ENCODE measurements around the gene ATP6V0D1. TPM values are rescaled to one million over a fixed set of nuclear protein-coding genes. Genes with fewer than 3 reads are reported as not detected.

ATP6V0D1 gene
- total RNA-seq, 3 donors from 2014 or later, result 101 to 122 (median 104) TPM

DNA sequence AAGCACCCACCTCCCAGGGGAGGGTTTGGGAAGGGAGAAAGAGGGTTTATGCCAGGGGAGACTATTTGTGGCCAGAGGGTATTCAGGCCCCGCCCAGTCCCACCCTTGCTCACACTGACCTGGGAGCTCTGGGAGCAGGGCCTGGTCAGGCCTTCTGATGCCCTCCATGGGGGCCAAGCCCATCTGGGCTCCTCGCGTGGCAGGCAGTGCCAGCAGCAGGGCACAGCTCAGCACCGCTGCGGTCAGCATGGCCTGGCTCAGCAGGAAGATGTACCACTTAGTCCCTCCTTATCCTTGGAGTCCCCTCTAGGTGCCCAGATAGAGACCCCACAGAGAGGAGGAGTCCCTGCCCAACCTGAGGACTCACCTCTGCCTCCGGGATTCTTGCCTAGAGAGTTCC, 2.2 kb upstream of the ATP6V0D1 start, which contains the start of gene AGRP:
AGRP (minus strand) TSS at position 398 of the 400 bp plus-strand sequence; CDS start at position 249, 149 bp downstream.
- Histone ChIP-seq H3K27ac (peak within 1 kb of the TSS; percentile 96 to 98), H3K27me3 (no peaks in the 10 kb centered on the region), H3K4me3 (peak within 1 kb of the TSS in 2 of 3 donors; percentile 81 to 85), H3K4me1 (peaks cover 9 to 11% of the 10 kb centered on the region in 2 donors), H3K9me3 (no peaks in the 10 kb centered on the region), H3K36me3 (no peaks in the 10 kb centered on the region)
- intact Hi-C loops (cut with DNase I; ENCODE audit: low total_unique reads), result no loop called here
- TF ChIP-seq POLR2AphosphoS5 (IDR thresholded peaks at IDR 0.05) (no peak), POLR2A (IDR thresholded peaks at IDR 0.05) (no peak)
- TF ChIP-seq, protein P1, sequence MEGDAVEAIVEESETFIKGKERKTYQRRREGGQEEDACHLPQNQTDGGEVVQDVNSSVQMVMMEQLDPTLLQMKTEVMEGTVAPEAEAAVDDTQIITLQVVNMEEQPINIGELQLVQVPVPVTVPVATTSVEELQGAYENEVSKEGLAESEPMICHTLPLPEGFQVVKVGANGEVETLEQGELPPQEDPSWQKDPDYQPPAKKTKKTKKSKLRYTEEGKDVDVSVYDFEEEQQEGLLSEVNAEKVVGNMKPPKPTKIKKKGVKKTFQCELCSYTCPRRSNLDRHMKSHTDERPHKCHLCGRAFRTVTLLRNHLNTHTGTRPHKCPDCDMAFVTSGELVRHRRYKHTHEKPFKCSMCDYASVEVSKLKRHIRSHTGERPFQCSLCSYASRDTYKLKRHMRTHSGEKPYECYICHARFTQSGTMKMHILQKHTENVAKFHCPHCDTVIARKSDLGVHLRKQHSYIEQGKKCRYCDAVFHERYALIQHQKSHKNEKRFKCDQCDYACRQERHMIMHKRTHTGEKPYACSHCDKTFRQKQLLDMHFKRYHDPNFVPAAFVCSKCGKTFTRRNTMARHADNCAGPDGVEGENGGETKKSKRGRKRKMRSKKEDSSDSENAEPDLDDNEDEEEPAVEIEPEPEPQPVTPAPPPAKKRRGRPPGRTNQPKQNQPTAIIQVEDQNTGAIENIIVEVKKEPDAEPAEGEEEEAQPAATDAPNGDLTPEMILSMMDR (IDR thresholded peaks at IDR 0.05), result no peak
- DNase-seq (ENCODE audit: low spot score in 2 of 2), result no peak

DNA sequence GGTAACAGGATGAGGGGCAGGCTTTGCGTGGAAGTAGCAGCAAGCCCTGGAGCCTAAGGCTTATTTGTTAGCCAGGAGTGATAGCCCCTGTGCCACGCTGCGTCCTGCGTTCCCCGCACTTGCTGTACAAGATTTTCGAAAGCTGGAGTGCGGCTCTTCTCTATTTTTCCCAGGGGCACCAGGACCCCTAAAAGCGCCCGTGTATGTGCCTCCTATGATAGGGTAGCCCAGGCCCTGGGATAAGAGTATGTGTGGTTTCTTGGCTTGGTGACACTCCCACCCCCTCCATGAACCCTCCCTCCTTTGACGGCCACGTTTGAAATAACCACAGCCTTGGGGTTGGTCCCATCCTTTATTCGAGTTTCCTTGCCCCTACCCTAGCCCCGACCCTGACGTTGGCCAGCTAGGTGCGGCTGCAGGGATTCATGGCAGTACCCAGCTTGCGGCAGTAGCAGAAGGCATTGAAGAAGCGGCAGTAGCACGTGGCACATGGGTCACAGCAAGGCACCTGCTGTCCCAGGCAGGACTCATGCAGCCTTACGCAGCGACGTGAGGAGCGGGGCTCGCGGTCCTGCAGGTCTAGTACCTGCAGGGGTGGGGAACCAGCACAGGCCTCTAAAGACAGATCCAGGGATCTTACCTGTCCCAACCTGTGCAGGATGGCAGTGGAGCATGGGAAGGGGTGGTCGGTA, 1.4 kb upstream of the ATP6V0D1 start:
- no peaks in the 10 kb centered on the region for H3K27me3 ChIP-seq
- no peaks in the 10 kb centered on the region for H3K9me3 ChIP-seq
- H3K4me1 ChIP-seq, result peaks cover 9 to 11% of the 10 kb centered on the region in 2 donors
- peak overlapping the region; percentile 96 to 98 for H3K27ac ChIP-seq
- H3K4me3 ChIP-seq, result peak overlapping the region; percentile 81 to 85 (median 81)
- no peak for DNase-seq (ENCODE audit: low spot score in 2 of 2)
- no peaks in the 10 kb centered on the region for H3K36me3 ChIP-seq
- intact Hi-C loops (cut with DNase I; ENCODE audit: low total_unique reads), result no loop called here
- TF ChIP-seq POLR2AphosphoS5 (IDR thresholded peaks at IDR 0.05), result no peak
- no peak for TF ChIP-seq POLR2A (IDR thresholded peaks at IDR 0.05)
- TF ChIP-seq, protein P1 (IDR thresholded peaks at IDR 0.05), result no peak

DNA sequence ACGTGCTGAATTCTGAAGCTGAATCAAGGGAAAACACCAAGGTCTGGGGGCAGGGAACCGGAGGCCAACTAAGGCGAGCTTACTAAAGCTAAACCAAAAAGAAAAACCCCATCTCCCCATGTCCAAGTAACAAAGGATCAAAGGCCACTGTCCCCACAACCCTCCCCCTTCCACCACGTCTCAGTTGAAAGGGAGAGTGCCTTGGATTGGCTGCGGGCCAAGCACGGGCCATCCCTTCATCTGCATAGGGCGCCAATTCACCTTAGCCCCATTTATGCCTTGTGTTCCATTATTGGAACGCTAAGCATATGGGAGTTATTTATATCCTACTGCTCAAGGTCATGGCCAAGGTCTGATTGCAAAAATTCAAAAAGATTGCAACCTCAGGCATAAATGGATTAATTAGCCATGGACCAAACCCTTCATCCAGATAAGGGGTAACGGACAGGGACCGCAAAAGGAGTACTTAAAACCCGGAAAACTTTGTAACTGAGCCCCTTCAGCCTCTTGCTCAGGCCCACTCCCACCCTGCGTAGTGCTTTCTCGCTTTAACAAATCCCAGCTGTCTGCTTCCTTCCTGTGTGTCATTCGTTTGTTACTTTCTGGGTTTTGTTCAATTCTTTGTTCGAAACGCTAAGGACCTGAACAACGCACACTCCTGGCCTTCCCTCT, 740 bp upstream of the ATP6V0D1 start:
- peaks cover 9 to 11% of the 10 kb centered on the region in 2 donors for H3K4me1 ChIP-seq
- H3K36me3 ChIP-seq, result no peaks in the 10 kb centered on the region
- H3K4me3 ChIP-seq, result peak overlapping the region; percentile 81 to 85 (median 81)
- no peaks in the 10 kb centered on the region for H3K27me3 ChIP-seq
- DNase-seq (ENCODE audit: low spot score in 2 of 2), result peak in 1 of 2 donors; percentile 53
- H3K27ac ChIP-seq, result peak overlapping the region; percentile 96 to 98
- H3K9me3 ChIP-seq, result no peaks in the 10 kb centered on the region
- no peak for TF ChIP-seq POLR2AphosphoS5 (IDR thresholded peaks at IDR 0.05)
- TF ChIP-seq, protein P1 (IDR thresholded peaks at IDR 0.05), result no peak
- TF ChIP-seq POLR2A (IDR thresholded peaks at IDR 0.05), result no peak
- intact Hi-C loops (cut with DNase I; ENCODE audit: low total_unique reads), result no loop called here

DNA sequence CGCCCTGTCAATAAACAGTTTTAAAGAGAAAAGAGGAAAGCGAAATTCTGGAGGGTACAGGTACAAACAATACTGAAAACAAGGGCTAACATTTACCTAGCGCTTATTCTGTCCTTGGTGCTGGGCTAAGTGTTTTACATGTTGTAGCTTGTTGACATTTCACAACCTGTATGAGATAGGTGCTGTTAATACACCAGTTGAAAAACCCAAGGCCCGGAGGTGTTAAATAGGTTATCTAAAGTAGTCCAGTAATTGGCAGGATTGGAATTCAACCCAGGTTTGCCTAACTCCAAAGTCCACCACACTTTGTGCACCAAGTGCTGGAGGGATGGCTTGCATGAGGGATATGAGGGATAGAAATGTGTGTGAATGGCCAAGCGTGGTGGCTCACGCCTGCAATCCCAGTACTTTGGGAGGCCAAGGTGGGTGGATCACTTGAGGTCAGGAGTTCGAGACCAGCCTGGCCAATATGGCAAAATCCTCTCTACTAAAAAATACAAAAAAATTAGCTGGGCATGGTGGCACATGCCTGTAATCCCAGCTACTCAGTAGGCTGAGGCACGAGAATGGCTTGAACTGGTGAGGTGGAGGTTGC, 2.9 kb downstream of the ATP6V0D1 start:
- Histone ChIP-seq H3K4me3 (no peak overlapping the region), H3K9me3 (no peaks in the 10 kb centered on the region), H3K27ac (no peak overlapping the region), H3K36me3 (no peaks in the 10 kb centered on the region), H3K4me1 (peaks cover 9 to 11% of the 10 kb centered on the region in 2 donors), H3K27me3 (no peaks in the 10 kb centered on the region)
- TF ChIP-seq POLR2A (IDR thresholded peaks at IDR 0.05) (no peak), POLR2AphosphoS5 (IDR thresholded peaks at IDR 0.05) (no peak)
- TF ChIP-seq, protein P1 (IDR thresholded peaks at IDR 0.05), result no peak
- intact Hi-C loops (cut with DNase I; ENCODE audit: low total_unique reads), result no loop called here
- no peak for DNase-seq (ENCODE audit: low spot score in 2 of 2)
